MM.1S (cell line): ENCODE data around the gene CDC42SE2.

Experiments used
- CTCF ChIP-seq: fragments of 300-600 bp; sonication (generic); IDR thresholded peaks from 2 replicates; pipeline ENCODE4 v1.5.1; 2016; ENCODE audit warnings: antibody characterized with exemption, low read length, mixed read lengths
- EZH2 ChIP-seq: fragments of 300-600 bp; sonication (generic); optimal IDR thresholded peaks from 2 replicates; pipeline ENCODE3; 2017; ENCODE audit warnings: low read depth, mild to moderate bottlenecking, antibody characterized with exemption, low read length, mixed read lengths
- EZH2phosphoT487 ChIP-seq: fragments of 300-600 bp; sonication (generic); IDR thresholded peaks from 2 replicates; pipeline ENCODE4 v1.6.1; 2018; ENCODE audit warnings: antibody characterized with exemption, low read length

- no peak for TF ChIP-seq CTCF
- no peak for TF ChIP-seq EZH2phosphoT487
- no peak for TF ChIP-seq EZH2
Measured at GRCh38 chr5:131220566-131220965, 43.3 kb upstream of the CDC42SE2 start.
